Esophagus squamous epithelium (tissue), 4 donors: ENCODE measurements around the gene SEC11C.

Source experiments
- POLR2A ChIP-seq, 4 donors: fragments of 450-650 bp; IDR thresholded peaks; one replicate each; pipeline ENCODE4 v1.6.1; 2017; ENCODE audit warnings: antibody characterized with exemption in 4 of 4, mild to moderate bottlenecking in 4 of 4, moderate library complexity in 3 of 4
- TF ChIP-seq, protein P1 (sequence below), 6 experiments: fragments of 450-650 bp in 4 of 6; fragments of 200-600 bp in 2 of 6; sonication (generic) in 2 of 6; IDR thresholded peaks; one replicate each; pipeline ENCODE4 v1.5.1; 2016 to 2019; ENCODE audit warnings: antibody characterized with exemption in 6 of 6, mild to moderate bottlenecking in 4 of 6, moderate library complexity in 4 of 6

DNA sequence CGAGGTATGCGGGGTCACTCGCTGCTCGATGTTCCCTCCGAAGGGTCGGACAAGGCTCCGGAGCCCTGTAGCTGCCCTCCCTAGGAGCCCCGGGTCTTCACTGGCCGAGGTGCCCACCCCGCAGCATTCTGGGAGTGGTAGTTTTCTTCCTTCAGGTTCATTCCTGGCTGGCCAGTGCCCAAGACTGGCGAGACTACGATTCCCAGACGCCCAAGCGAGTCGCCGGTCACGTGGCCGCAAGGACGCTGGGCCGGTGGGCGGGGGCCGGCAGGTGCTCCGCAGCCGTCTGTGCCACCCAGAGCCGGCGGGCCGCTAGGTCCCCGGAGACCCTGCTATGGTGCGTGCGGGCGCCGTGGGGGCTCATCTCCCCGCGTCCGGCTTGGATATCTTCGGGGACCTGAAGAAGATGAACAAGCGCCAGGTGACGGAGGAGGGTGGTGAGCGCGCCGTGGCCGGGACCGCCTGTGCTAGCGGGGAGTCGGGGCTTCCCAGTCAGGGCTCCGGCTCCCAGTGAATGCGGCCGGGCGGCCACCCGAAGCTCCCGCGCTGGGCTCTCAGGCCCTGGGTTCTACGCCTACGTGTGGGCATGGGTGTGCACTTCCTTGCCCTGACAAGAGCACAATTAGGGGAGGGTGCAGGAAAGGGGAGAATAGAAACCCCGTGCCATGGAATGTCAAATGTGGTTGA lies at the start of gene SEC11C:
- TF ChIP-seq, protein P1, sequence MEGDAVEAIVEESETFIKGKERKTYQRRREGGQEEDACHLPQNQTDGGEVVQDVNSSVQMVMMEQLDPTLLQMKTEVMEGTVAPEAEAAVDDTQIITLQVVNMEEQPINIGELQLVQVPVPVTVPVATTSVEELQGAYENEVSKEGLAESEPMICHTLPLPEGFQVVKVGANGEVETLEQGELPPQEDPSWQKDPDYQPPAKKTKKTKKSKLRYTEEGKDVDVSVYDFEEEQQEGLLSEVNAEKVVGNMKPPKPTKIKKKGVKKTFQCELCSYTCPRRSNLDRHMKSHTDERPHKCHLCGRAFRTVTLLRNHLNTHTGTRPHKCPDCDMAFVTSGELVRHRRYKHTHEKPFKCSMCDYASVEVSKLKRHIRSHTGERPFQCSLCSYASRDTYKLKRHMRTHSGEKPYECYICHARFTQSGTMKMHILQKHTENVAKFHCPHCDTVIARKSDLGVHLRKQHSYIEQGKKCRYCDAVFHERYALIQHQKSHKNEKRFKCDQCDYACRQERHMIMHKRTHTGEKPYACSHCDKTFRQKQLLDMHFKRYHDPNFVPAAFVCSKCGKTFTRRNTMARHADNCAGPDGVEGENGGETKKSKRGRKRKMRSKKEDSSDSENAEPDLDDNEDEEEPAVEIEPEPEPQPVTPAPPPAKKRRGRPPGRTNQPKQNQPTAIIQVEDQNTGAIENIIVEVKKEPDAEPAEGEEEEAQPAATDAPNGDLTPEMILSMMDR (IDR thresholded peaks at IDR 0.05), result no peak
- TF ChIP-seq POLR2A (IDR thresholded peaks at IDR 0.05), result peak in 1 of 4 donors; percentile 60
